AML-193 (cell line): Measurements from ENCODE around the gene HS2ST1.

Experiments
- DNase-seq, 2 experiments: peaks; one replicate each; lab custom pipeline; 2025; lab: John Stamatoyannopoulos, UW

Gene HS2ST1

DNA sequence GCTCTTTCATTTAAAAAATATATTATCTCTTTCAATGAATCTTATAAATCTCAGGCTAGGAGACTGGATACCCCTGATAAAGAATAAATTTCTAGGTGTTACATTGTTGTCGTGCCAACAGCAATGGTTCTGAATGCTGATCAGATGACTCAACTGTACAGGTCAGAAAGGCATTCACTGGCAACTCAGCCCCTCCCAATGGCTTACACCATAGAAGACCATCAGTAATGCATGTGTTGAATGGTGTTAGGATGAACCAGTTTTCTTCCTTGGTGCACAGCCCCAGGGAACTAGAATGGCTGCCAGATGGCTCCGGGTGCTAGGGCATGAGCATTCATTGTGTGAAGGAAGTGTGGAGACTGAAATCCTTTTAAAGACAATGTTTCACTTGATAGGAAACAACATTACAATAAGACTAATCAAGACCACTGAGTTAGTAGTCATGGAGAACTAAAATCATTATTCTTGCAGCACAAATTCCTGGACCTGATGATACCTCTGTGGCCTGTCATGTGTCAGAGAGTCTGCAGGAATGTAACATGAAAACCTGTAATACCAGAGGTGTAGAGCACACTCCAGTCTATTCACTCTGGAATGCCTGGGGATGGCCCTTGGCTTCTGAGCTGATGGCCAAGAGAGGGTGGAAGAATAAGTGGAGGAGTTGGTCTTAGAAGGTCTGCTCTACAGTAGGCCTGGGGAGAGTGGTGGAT, 226.6 kb downstream of the HS2ST1 start:
- no peak for DNase-seq

DNA sequence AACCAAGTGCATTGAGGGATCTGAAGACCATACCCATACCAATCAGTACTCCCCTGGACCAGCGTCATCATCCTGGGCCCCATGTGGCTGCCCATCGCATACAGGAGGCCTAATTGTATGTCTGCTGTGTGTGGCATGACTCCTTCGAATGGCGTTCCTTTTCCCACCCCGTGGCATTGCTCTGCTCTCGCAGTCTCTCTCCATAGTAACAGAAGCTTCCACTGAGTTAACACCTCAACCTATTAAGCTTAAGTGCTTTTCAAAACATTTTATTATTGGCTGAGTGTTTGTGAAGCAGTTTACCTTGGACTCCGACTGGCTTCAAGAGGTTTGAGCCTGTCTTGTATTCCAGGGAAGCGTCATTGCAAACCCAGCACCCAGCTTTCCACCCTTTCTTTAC, 227.1 kb downstream of the HS2ST1 start:
- DNase-seq: no peak

DNA sequence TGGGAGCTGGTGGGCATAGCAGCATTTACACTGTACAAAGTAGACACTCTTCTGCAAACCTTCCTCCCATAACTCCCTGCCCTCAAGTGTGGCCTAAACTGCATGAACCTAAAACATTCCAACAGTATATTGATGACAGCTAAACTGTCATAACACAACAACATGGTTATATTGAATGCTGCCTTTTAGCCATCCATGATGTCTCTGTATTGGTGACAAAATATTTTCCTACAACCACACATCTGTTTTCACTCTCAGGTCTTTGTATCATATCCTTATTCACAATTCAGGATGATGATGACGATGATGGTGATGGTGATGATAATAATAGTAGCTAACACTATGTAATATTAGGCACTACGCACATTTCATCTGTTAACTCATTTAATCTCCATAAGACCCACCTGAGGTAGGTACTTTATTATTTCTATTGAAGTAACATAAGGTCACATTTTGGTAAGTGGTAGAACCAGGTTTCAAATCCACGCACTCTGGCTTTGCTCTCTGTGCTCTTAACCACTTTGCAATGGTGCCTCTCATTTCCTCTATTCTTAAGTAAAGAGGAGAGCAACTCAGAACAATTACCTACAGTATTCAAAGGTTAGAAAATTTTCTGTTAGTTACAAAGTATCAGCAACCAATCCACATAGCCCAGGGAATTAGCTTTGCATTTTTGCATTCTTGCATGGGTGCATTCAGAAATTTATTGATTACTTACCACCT, 229.1 kb downstream of the HS2ST1 start:
- no peak for DNase-seq

DNA sequence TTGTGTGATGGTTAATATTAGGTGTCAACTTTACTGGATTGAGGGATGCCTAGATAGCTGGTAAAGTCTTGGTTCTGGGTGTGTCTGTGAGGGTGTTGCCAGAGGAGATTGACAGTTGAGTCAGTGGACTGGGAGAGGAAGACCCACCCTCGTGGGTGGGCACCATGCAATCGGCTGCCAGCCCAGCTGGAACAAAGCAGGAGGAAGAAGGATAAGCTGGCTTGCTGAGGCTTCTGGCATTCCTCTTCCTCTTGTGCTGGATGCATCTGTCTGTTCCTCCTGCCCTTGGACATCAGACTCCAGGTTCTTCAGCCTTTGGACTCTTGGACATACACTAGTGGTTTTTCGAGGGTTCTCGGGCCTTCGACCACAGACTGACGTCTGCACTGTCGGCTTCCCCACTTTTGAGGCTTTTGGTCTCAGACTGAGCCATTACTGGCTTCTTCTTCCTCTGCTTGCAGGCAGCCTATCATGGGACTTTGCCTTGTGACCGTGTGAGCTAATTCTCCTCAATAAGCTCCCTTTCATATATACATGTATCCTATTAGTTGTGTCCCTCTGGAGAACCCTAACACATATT, 230.0 kb downstream of the HS2ST1 start:
- no peak for DNase-seq

- DNase-seq: no peak
Observed at GRCh38 chr1:87144981-87145380, 230.5 kb downstream of the HS2ST1 start.

DNA sequence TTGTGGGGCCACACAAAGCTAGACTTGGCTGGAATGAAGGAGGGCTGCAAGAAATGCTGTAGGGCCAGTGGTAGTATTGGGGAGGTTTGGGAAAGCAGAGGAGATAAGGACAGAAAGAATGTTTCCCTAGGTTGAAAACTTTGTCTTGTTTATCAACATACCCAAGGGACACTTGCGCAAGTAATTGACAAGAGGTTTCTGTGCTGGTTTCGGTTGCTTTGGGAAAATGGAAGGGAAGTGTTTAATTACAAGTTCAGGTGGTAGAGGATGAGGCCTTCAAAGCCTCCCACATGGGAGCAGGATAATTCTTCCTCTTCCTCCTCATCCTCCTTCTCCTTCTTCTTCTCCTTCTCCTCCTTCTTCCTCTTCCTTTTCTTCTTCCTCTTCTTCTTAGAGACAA, 232.1 kb downstream of the HS2ST1 start:
- no peak for DNase-seq

- no peak for DNase-seq
Observed at GRCh38 chr1:87146986-87147385, 232.6 kb downstream of the HS2ST1 start.

GRCh38 chr1:87147851-87148250, 233.4 kb downstream of the HS2ST1 start:
- no peak for DNase-seq

GRCh38 chr1:87148661-87149060, 234.2 kb downstream of the HS2ST1 start:
- no peak for DNase-seq

DNA sequence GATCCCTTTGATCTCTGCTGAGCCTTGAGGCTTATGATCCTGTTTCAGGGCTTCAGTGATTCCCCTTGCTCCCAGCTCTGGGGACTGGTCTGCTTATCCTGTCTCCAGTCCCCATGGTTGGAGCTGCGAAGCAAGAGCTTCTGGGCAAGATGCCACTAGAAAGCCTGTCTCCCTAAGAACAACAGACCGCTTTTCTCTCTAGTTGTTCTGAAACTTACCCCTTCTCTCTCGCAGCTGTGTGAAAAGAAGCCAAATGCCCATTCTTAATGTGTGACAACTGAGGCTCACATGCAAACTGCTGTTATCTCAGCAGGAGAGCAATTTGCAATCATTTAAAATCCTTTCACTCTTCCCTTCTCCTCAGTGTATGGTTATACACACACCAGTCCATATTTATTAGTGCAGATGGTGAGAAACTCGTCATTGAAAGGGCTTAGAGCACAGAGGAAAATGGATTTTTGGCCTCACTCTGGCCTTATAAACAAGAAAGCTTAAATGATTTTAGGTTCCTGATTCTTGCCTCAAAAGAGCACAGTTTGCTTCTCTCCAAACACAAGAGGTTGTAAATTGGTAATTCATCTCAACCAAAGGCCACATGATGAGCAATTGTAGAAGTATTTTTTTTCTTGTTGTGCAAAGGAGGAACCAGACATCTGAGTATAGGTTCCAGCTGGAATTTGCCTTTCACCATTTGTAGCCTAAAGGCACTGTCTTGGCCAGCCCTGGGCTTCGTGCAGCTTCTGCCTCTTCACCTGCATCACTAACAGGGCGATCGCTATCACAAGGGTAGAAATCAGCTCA, 235.0 kb downstream of the HS2ST1 start:
- DNase-seq: peak in 1 of 2 experiments; percentile 45

GRCh38 chr1:87150143-87150542, 235.7 kb downstream of the HS2ST1 start:
- DNase-seq: no peak

GRCh38 chr1:87151500-87152421, 237.3 kb downstream of the HS2ST1 start:
- DNase-seq: peak; percentile 70 to 74

DNA sequence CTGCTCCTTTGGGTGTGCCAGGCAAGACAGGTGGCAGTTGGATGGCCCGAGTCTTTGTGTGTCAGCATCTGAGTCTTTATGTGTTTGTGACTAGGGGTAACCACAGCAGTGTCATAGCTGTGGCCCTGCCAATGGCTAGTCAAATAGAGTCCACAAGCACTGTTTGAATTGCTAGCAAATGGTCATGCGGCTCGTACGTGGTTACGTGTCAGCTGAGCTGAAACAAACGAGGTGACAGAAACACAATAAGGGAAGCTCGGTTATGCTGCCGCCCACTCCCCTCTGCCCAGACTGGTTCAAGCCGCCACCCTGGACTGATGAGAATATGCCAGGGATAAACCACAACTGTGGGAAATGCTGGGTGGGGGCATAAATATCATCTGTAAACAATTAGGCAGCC, 239.9 kb downstream of the HS2ST1 start:
- DNase-seq: no peak

DNA sequence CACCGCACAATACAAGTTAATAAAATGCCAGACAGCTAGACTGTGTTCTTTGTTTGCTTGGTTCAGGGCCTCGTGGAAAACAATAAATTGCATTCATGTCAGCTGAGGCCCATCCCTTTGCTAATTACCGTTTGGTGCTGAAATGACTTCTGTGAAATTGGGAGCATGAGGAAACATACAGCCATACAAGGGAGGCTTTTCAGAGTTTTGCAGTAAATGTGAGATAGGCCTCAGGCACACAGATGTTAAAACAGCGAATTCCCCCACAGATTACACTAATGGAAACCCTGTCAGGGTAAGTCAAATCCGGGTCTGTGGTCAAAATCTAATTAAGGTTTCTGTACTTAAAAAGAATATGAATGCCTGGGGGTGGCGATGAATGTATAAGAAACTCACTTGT, 240.7 kb downstream of the HS2ST1 start:
- DNase-seq: no peak

GRCh38 chr1:87155648-87156047, 241.2 kb downstream of the HS2ST1 start:
- DNase-seq: no peak

DNA sequence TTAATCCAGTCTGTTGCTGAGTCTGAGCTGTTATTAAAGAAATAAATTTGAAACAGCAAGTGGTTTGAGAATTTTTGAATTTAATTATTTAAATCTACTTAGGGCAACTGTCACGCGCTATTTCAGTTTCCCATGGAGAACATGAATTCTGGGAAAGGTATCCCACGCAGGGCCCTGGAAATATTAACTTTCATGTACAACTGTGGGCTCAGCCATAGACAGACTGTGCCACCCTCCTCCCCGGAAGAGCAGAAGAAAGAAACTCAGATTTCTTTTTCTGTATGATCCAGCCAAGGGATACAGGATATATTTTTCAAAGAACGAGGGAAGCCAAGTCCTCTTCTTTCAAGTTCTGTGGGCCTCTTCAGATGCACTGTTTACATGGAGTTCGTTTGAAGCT, 241.7 kb downstream of the HS2ST1 start:
- no peak for DNase-seq

DNA sequence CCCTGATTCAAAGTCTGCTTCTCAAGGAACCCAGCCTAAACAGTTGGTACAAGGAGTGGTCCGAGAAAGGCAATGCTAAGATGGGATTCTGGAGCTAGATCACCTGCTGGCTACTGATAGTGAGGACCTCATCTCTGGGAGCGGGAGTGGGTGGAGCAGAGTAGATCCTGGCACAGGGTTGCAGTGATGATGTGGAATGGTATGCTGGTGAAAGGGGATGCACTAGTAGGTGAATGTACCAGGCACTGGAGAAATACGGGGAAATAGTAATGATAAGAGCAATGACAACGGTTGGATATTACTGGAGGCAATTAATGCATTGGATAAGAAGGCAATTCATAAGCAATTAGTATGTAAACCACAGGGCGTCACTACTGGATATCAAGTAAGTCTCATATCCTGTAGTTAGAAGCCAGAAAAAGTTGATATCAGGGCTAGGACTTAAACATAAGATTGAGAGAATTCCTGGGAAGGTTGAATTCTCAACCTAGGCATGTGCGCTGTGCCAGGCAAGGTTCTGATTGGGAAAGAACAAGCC, 245.0 kb downstream of the HS2ST1 start:
- no peak for DNase-seq
